CD14-positive monocyte (primary cell): ENCODE results near the gene CD248. TPM values are rescaled to one million over a fixed set of nuclear protein-coding genes. Genes with fewer than 3 reads are reported as not detected.

Experiments used
- DNase-seq, 3 donors: peaks; one replicate each; pipeline ENCODE4 v3.0.0-alpha.2; 2011 to 2022
- H2AFZ ChIP-seq: 2 replicates; pipeline ENCODE4 v1.6.0; 2012; ENCODE audit warnings: mild to moderate bottlenecking, low read depth, low read length, inconsistent platforms; ENCODE audit not compliant: insufficient read depth, poor library complexity, severe bottlenecking
- H3K27ac ChIP-seq, 2 donors: 1 replicate in 1 of 2; 2 replicates in 1 of 2; pipeline ENCODE4 v1.5.1; 2012 to 2013; ENCODE audit warnings: low read length in 2 of 2, control low read depth in 1 of 2, inconsistent platforms in 1 of 2, low read depth in 1 of 2, mild to moderate bottlenecking in 1 of 2
- H3K27me3 ChIP-seq, 2 donors: one replicate each; pipeline versions ENCODE4 v1.6.0 to v1.6.1; 2011 to 2013; ENCODE audit warnings: low read length in 2 of 2; ENCODE audit not compliant: control insufficient read depth in 2 of 2, insufficient read depth in 2 of 2
- H3K36me3 ChIP-seq, 2 donors: replicated peaks in 1 of 2; 1 replicate in 1 of 2; 2 replicates in 1 of 2; pipeline versions ENCODE4 v1.5.1 to v1.6.1; 2012 to 2013; ENCODE audit warnings: low read length in 2 of 2, control low read depth in 1 of 2, inconsistent platforms in 1 of 2, mild to moderate bottlenecking in 1 of 2; ENCODE audit not compliant: insufficient read depth in 2 of 2, control insufficient read depth in 1 of 2
- H3K4me1 ChIP-seq, 2 donors: 1 replicate in 1 of 2; 2 replicates in 1 of 2; pipeline versions ENCODE4 v1.5.1 to v1.6.1; 2012 to 2013; ENCODE audit warnings: low read length in 2 of 2, control low read depth in 1 of 2, inconsistent platforms in 1 of 2, mild to moderate bottlenecking in 1 of 2, moderate library complexity in 1 of 2; ENCODE audit not compliant: insufficient read depth in 2 of 2, control insufficient read depth in 1 of 2
- H3K4me2 ChIP-seq: replicated peaks from 2 replicates; pipeline ENCODE3; 2012; ENCODE audit warnings: low read length, moderate library complexity, mild to moderate bottlenecking; ENCODE audit not compliant: poor library complexity, severe bottlenecking; ENCODE audit errors: extremely low read depth
- H3K4me3 ChIP-seq, 3 experiments: fragments of 200-600 bp in 1 of 3; sonication (generic) in 1 of 3; replicated peaks in 1 of 3; 1 replicate in 2 of 3; 2 replicates in 1 of 3; pipeline ENCODE4 v1.5.1; 2011 to 2013; ENCODE audit warnings: low read length in 3 of 3, mild to moderate bottlenecking in 3 of 3, control low read depth in 2 of 3, low read depth in 2 of 3, inconsistent platforms in 1 of 3, moderate library complexity in 1 of 3
- H3K79me2 ChIP-seq: 2 replicates; pipeline ENCODE4 v1.6.0; 2012; ENCODE audit warnings: mild to moderate bottlenecking, control low read depth, inconsistent platforms, low read length, moderate library complexity; ENCODE audit not compliant: insufficient read depth
- H3K9ac ChIP-seq: 2 replicates; pipeline ENCODE4 v1.6.0; 2017; ENCODE audit warnings: low read length, mild to moderate bottlenecking; ENCODE audit not compliant: insufficient read depth, poor library complexity, severe bottlenecking
- H3K9me3 ChIP-seq, 2 donors: replicated peaks in 1 of 2; 1 replicate in 1 of 2; 2 replicates in 1 of 2; pipeline versions ENCODE4 v1.5.1 to v1.6.1; 2012 to 2013; ENCODE audit warnings: low read length in 2 of 2, control low read depth in 1 of 2; ENCODE audit not compliant: control insufficient read depth in 1 of 2, insufficient read depth in 1 of 2
- H4K20me1 ChIP-seq: 2 replicates; pipeline ENCODE4 v1.6.0; 2012; ENCODE audit warnings: mild to moderate bottlenecking, low read length, control low read depth, moderate library complexity; ENCODE audit not compliant: insufficient read depth
- H3K27ac Mint-ChIP-seq, 7 donors: one replicate each; pipeline ENCODE4 v1.8.0; 2020; ENCODE audit warnings: mild to moderate bottlenecking in 7 of 7, mixed read lengths in 7 of 7, moderate library complexity in 6 of 7, inconsistent platforms in 2 of 7
- H3K27me3 Mint-ChIP-seq, 3 donors: one replicate each; pipeline ENCODE4 v1.8.0; 2021 to 2022; ENCODE audit warnings: low read depth in 3 of 3, mild to moderate bottlenecking in 3 of 3, mixed read lengths in 3 of 3, moderate library complexity in 3 of 3, inconsistent platforms in 1 of 3
- H3K36me3 Mint-ChIP-seq, 2 donors: one replicate each; pipeline ENCODE4 v1.8.0; 2020; ENCODE audit warnings: mixed read lengths in 2 of 2, inconsistent platforms in 1 of 2, mild to moderate bottlenecking in 1 of 2
- H3K4me1 Mint-ChIP-seq: one replicate; pipeline ENCODE4 v1.8.0; 2020; ENCODE audit warnings: mild to moderate bottlenecking, mixed read lengths
- H3K4me3 Mint-ChIP-seq, 2 donors: one replicate each; pipeline ENCODE4 v1.8.0; 2020; ENCODE audit warnings: mild to moderate bottlenecking in 2 of 2, mixed read lengths in 2 of 2, moderate library complexity in 1 of 2
- H3K9me3 Mint-ChIP-seq, 7 donors: one replicate each; pipeline ENCODE4 v1.8.0; 2020 to 2022; ENCODE audit warnings: mixed read lengths in 7 of 7, mild to moderate bottlenecking in 6 of 7, moderate library complexity in 6 of 7, inconsistent platforms in 2 of 7
- WGBS: methylation state at CpG from one replicate; pipeline ENCODE4 v1.1.5; 2013; ENCODE audit warnings: missing lambda C conversion rate; ENCODE audit not compliant: insufficient coverage; 5-methylcytosine and 5-hydroxymethylcytosine counted together
- intact Hi-C, 2 donors: fragments of 100-400 bp; cut with micrococcal nuclease; formaldehyde crosslinking; loops; one replicate each; pipeline versions ENCODE4 v1.15.0 to v1.15.1; 2023
- polyA plus RNA-seq, 3 donors: library from polyadenylated mRNA; depleted of rRNA in 1 of 3; unstranded in 2 of 3; stranded (reverse) in 1 of 3; fragments of 300-500 nt in 2 of 3; fragments of >200 nt in 1 of 3; fragmentation: Illumina TruSeq in 2 of 3; gene quantifications; 1 replicate in 2 of 3; 2 replicates in 1 of 3; pipeline ENCODE4 v1.2.3, GENCODE V29; 2012 to 2021
- TF ChIP-seq, protein P1 (sequence below): fragments of 200-600 bp; IDR thresholded peaks from one replicate; pipeline ENCODE4 v1.8.0; 2022; ENCODE audit warnings: antibody characterized with exemption, mild to moderate bottlenecking

The CD248 gene
- polyA plus RNA-seq, 3 donors = 0.05 to 0.13 TPM; not detected in 1

DNA sequence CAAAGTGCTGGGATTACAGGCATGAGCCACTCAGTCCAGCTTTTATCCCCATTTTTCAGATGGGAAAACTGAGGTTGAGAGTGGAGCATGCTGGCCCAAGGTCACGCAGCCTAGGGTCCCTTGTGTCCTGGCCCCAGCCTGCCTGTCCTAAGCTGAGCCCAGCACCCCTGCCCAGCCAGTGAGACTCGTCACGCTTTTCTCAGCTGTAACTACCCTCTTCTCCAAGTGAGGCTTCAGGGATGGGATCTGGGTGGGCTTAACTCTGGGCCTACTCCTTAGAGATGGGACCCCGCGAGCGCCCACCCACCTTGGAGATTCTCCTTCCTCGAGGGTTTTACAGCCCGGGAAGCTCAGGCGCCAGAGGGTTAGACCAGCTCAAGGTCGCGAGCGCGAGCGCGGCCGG lies 25.5 kb downstream of the CD248 start:
- H3K4me1 ChIP-seq = peaks cover 37 to 44% of the 10 kb centered on the region in 2 donors
- no peaks in the 10 kb centered on the region for H3K36me3 ChIP-seq
- Mint-ChIP-seq H3K4me3 (peak overlapping the region; percentile 37 to 94), H3K27me3 (peaks cover 36 to 49% (median 39%) of the 10 kb centered on the region in 3 donors), H3K9me3 (peaks cover 0 to 7% (median 4%) of the 10 kb centered on the region in 7 donors), H3K27ac (no peak overlapping the region), H3K36me3 (peaks cover 4 to 9% of the 10 kb centered on the region in 2 donors), H3K4me1 (peaks cover 36% of the 10 kb centered on the region)
- H3K9me3 ChIP-seq = peaks cover 0 to 11% of the 10 kb centered on the region in 2 donors
- peak overlapping the region; percentile 73 for H3K4me2 ChIP-seq
- peaks cover 24 to 44% of the 10 kb centered on the region in 2 donors for H3K27me3 ChIP-seq
- WGBS = 7% methylated on average over 13 of the region's 16 CpGs
- no peak for DNase-seq
- H3K4me3 ChIP-seq = peak overlapping the region in 1 of 3 experiments; percentile 66
- intact Hi-C loops = no loop called here
- no peaks in the 10 kb centered on the region for H3K79me2 ChIP-seq
- H3K9ac ChIP-seq = no peak overlapping the region
- no peak overlapping the region for H3K27ac ChIP-seq
- no peak overlapping the region for H2AFZ ChIP-seq
- TF ChIP-seq, protein P1, sequence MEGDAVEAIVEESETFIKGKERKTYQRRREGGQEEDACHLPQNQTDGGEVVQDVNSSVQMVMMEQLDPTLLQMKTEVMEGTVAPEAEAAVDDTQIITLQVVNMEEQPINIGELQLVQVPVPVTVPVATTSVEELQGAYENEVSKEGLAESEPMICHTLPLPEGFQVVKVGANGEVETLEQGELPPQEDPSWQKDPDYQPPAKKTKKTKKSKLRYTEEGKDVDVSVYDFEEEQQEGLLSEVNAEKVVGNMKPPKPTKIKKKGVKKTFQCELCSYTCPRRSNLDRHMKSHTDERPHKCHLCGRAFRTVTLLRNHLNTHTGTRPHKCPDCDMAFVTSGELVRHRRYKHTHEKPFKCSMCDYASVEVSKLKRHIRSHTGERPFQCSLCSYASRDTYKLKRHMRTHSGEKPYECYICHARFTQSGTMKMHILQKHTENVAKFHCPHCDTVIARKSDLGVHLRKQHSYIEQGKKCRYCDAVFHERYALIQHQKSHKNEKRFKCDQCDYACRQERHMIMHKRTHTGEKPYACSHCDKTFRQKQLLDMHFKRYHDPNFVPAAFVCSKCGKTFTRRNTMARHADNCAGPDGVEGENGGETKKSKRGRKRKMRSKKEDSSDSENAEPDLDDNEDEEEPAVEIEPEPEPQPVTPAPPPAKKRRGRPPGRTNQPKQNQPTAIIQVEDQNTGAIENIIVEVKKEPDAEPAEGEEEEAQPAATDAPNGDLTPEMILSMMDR = no peak
- H4K20me1 ChIP-seq = no peaks in the 10 kb centered on the region

DNA sequence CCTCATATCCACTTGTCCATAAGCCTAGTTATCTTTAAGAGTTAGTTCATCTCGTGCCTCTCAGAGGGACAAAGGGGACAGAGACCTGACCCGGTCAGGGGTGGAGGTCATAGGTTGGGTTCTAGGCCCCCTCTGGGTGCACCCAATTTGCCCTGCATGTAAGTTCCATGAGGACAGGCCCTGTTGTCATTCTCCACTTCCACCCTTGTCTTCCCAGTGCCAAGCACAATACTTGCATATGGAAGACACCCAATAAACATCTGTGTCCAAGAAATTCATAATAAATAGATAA lies 26.6 kb downstream of the CD248 start:
- no CpG with 5 or more reads among the region's 2 CpGs for WGBS
- Mint-ChIP-seq H3K4me3 (peak overlapping the region in 1 of 2 donors; percentile 94), H3K36me3 (peaks cover 4 to 12% of the 10 kb centered on the region in 2 donors), H3K27ac (peak overlapping the region in 1 of 7 donors; percentile 23), H3K9me3 (peaks cover 0 to 7% (median 4%) of the 10 kb centered on the region in 7 donors), H3K4me1 (peaks cover 36% of the 10 kb centered on the region), H3K27me3 (peaks cover 33 to 49% (median 38%) of the 10 kb centered on the region in 3 donors)
- no peak overlapping the region for H3K9ac ChIP-seq
- H3K9me3 ChIP-seq = peaks cover 0 to 11% of the 10 kb centered on the region in 2 donors
- H3K4me2 ChIP-seq = no peak overlapping the region
- H3K79me2 ChIP-seq = no peaks in the 10 kb centered on the region
- peaks cover 24 to 44% of the 10 kb centered on the region in 2 donors for H3K27me3 ChIP-seq
- TF ChIP-seq, protein P1 = no peak
- H3K4me3 ChIP-seq = no peak overlapping the region
- H2AFZ ChIP-seq = no peak overlapping the region
- H3K4me1 ChIP-seq = peaks cover 37 to 44% of the 10 kb centered on the region in 2 donors
- intact Hi-C loops = no loop called here
- H3K36me3 ChIP-seq = peaks cover 2% of the 10 kb centered on the region in 2 donors
- H4K20me1 ChIP-seq = peaks cover 6% of the 10 kb centered on the region
- no peak overlapping the region for H3K27ac ChIP-seq
- DNase-seq = no peak
